HEK293 (cell line): ENCODE data around the gene FNTB.
A peak's percentile ranks its signal among the peaks of the same experiment; 100 is the strongest.

Experiments
- CTCF ChIP-seq: fragments of 450-650 bp; formaldehyde crosslinking; IDR thresholded peaks from 2 replicates; pipeline ENCODE4 v1.5.1; 2016; ENCODE audit warnings: missing biosample characterization, missing genetic modification characterization
- REST ChIP-seq: fragments of 450-650 bp; formaldehyde crosslinking; IDR thresholded peaks from 2 replicates; pipeline ENCODE4 v1.5.1; 2016; ENCODE audit warnings: missing biosample characterization, missing genetic modification characterization
- SALL2 ChIP-seq: fragments of 450-650 bp; formaldehyde crosslinking; IDR thresholded peaks from 2 replicates; pipeline ENCODE4 v1.5.0; 2017; ENCODE audit warnings: missing biosample characterization, mild to moderate bottlenecking, missing genetic modification characterization, borderline replicate concordance
- SCRT1 ChIP-seq: fragments of 450-650 bp; formaldehyde crosslinking; IDR thresholded peaks from 2 replicates; pipeline ENCODE4 v1.5.1; 2016; ENCODE audit warnings: missing biosample characterization, missing genetic modification characterization, borderline replicate concordance
- ZBTB10 ChIP-seq: fragments of 450-650 bp; formaldehyde crosslinking; IDR thresholded peaks from 2 replicates; pipeline ENCODE4 v1.5.1; 2016; ENCODE audit warnings: missing biosample characterization, missing genetic modification characterization
- ZNF112 ChIP-seq: fragments of 450-650 bp; formaldehyde crosslinking; IDR thresholded peaks from 2 replicates; pipeline ENCODE4 v1.5.0; 2017; ENCODE audit warnings: missing biosample characterization, missing genetic modification characterization
- ZNF335 ChIP-seq: fragments of 450-650 bp; formaldehyde crosslinking; conservative IDR thresholded peaks from 2 replicates; pipeline ENCODE4 v1.5.1; 2016; ENCODE audit warnings: missing biosample characterization, missing genetic modification characterization
- ZNF704 ChIP-seq: fragments of 450-650 bp; formaldehyde crosslinking; IDR thresholded peaks from 2 replicates; pipeline ENCODE4 v1.5.1; 2016; ENCODE audit warnings: missing biosample characterization, missing genetic modification characterization
- ZNF792 ChIP-seq: fragments of 450-650 bp; formaldehyde crosslinking; IDR thresholded peaks from 2 replicates; pipeline ENCODE4 v1.5.1; 2016; ENCODE audit warnings: missing biosample characterization, missing genetic modification characterization
- TF ChIP-seq, protein P1 (sequence below): fragments of 450-650 bp; formaldehyde crosslinking; IDR thresholded peaks from 2 replicates; pipeline ENCODE4 v1.5.1; 2016; ENCODE audit warnings: missing biosample characterization, missing genetic modification characterization, low read depth

DNA sequence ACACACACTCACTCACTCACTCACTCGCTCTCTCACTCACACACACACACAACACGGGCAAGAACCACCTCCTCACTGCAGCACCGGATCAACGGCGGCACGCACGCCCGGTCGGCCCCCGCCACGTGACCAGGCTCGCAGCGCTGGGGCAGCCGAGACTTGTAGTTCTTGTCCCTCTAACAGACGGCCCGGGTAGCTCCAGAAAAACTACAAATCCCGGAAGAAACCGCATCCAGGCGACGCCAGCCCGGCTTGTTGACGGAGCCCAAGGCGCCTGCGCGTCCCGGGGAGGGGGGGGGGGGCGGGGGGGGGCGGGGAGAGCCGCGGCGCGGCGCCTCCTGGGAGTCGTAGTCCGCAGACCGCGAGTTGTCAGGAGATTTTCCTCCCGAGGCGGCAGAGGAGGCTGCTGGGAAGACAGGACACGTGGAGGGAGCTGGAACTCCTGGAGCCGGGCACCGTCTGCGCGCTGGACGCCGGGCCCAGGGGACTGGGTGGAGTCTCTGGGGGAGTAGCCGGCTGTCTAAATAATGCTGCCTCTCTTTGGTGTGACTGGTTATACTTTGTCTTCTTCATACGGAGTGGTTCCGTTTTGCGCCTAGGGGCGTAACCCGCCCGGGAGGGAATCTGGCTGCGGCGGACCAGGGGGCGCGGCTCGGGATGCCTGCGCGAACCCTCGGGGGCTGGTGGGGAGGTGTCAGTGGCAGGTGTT, 115.9 kb downstream of the FNTB start, which contains the start of gene MAX:
- no peak for TF ChIP-seq ZNF112 (tag by site-specific recombination)
- TF ChIP-seq SCRT1 (tag by site-specific recombination): no peak
- TF ChIP-seq REST: no peak; the same call in 1 of the 2 replicates
- peak; percentile 90; the same call in 1 of the 2 replicates for TF ChIP-seq ZNF335 (tag by site-specific recombination)
- TF ChIP-seq, protein P1, sequence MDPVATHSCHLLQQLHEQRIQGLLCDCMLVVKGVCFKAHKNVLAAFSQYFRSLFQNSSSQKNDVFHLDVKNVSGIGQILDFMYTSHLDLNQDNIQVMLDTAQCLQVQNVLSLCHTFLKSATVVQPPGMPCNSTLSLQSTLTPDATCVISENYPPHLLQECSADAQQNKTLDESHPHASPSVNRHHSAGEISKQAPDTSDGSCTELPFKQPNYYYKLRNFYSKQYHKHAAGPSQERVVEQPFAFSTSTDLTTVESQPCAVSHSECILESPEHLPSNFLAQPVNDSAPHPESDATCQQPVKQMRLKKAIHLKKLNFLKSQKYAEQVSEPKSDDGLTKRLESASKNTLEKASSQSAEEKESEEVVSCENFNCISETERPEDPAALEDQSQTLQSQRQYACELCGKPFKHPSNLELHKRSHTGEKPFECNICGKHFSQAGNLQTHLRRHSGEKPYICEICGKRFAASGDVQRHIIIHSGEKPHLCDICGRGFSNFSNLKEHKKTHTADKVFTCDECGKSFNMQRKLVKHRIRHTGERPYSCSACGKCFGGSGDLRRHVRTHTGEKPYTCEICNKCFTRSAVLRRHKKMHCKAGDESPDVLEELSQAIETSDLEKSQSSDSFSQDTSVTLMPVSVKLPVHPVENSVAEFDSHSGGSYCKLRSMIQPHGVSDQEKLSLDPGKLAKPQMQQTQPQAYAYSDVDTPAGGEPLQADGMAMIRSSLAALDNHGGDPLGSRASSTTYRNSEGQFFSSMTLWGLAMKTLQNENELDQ: no peak
- no peak for TF ChIP-seq ZNF792 (tag by site-specific recombination)
- no peak for TF ChIP-seq CTCF (tag by site-specific recombination)
- no peak for TF ChIP-seq SALL2 (tag by site-specific recombination)
- TF ChIP-seq ZNF704 (tag by site-specific recombination): no peak
- TF ChIP-seq ZBTB10 (tag by site-specific recombination): peak; percentile 59
